CD4-positive, alpha-beta T cell (primary cell): ENCODE data around the gene ITPRIP. TPM values are rescaled to one million over a fixed set of nuclear protein-coding genes. Genes with fewer than 3 reads are reported as not detected.

Experiments used
- ATAC-seq: fragments of 200-7000 bp; cut with Tn5 transposase; one replicate; pipeline ENCODE4 v1.10.0; 2022; ENCODE audit warnings: mild to moderate bottlenecking; ENCODE audit not compliant: poor library complexity
- CTCF ChIA-PET: fragments of 350-600 bp; sonication (Branson Sonifier 250); formaldehyde crosslinking; loops from one replicate; lab custom pipeline; 2021; ENCODE audit warnings: antibody characterized with exemption, inconsistent platforms; lab: Charles Lee
- POLR2A ChIA-PET: fragments of 350-600 bp; sonication (Branson Sonifier 250); formaldehyde crosslinking; loops from one replicate; lab custom pipeline; 2021; ENCODE audit warnings: antibody characterized with exemption, inconsistent platforms; lab: Charles Lee
- DNase-seq, 14 experiments: peaks; one replicate each; pipeline ENCODE4 v3.0.0-alpha.2; 2013 to 2020; ENCODE audit warnings: mixed read lengths in 2 of 14
- H3K27ac ChIP-seq, 2 donors: one replicate each; pipeline versions ENCODE4 v1.5.1 to v1.7.0; 2013; ENCODE audit warnings: low read length in 2 of 2, low read depth in 1 of 2, mild to moderate bottlenecking in 1 of 2
- H3K27me3 ChIP-seq, 2 experiments: 1 replicate in 1 of 2; 2 replicates in 1 of 2; pipeline versions ENCODE4 v1.6.1 to v1.7.0; 2013; ENCODE audit warnings: low read length in 2 of 2, control low read depth in 1 of 2, mild to moderate bottlenecking in 1 of 2, moderate library complexity in 1 of 2; ENCODE audit not compliant: insufficient read depth in 2 of 2, control insufficient read depth in 1 of 2
- H3K36me3 ChIP-seq: one replicate; pipeline ENCODE4 v1.6.1; 2013; ENCODE audit warnings: low read length, control low read depth; ENCODE audit not compliant: insufficient read depth
- H3K4me1 ChIP-seq: one replicate; pipeline ENCODE4 v1.6.1; 2013; ENCODE audit warnings: low read length, control low read depth; ENCODE audit not compliant: insufficient read depth
- H3K4me3 ChIP-seq: one replicate; pipeline ENCODE4 v1.5.1; 2013; ENCODE audit warnings: mild to moderate bottlenecking, low read length, moderate library complexity
- H3K9me3 ChIP-seq, 2 experiments: 1 replicate in 1 of 2; 2 replicates in 1 of 2; pipeline versions ENCODE4 v1.6.1 to v1.7.0; 2013; ENCODE audit warnings: low read length in 2 of 2, mild to moderate bottlenecking in 2 of 2, control low read depth in 1 of 2, moderate library complexity in 1 of 2; ENCODE audit not compliant: control insufficient read depth in 1 of 2, insufficient read depth in 1 of 2
- H3K27ac Mint-ChIP-seq: one replicate; pipeline ENCODE4 v1.8.0; 2020; ENCODE audit warnings: mixed read lengths
- H3K27me3 Mint-ChIP-seq: one replicate; pipeline ENCODE4 v1.8.0; 2021; ENCODE audit warnings: mixed read lengths
- H3K36me3 Mint-ChIP-seq: one replicate; pipeline ENCODE4 v1.8.0; 2021; ENCODE audit warnings: low read depth, mixed read lengths
- H3K4me1 Mint-ChIP-seq: one replicate; pipeline ENCODE4 v1.8.0; 2021; ENCODE audit warnings: low read depth, mixed read lengths
- H3K4me3 Mint-ChIP-seq: one replicate; pipeline ENCODE4 v1.8.0; 2020; ENCODE audit warnings: mild to moderate bottlenecking, mixed read lengths
- H3K9me3 Mint-ChIP-seq: one replicate; pipeline ENCODE4 v1.8.0; 2020; ENCODE audit warnings: mixed read lengths
- intact Hi-C, 2 experiments: fragments of 100-400 bp; cut with DNase I in 1 of 2; cut with micrococcal nuclease in 1 of 2; formaldehyde crosslinking; loops; one replicate each; pipeline versions ENCODE4 v1.15.1 to v1.9.0; 2023 to 2025; cut with DNase I, micrococcal nuclease
- total RNA-seq, 174 experiments: library from RNA in 2 of 174; stranded (reverse) in 2 of 174; gene quantifications; one replicate each; pipeline ENCODE4 v1.2.3 and lab custom pipeline; 2021 to 2026
- TF ChIP-seq, protein P1 (sequence below): fragments of 200-600 bp; IDR thresholded peaks from one replicate; pipeline ENCODE4 v1.8.0; 2022; ENCODE audit warnings: antibody characterized with exemption, mild to moderate bottlenecking

ITPRIP gene
- total RNA-seq, 2 experiments from 2014 or later: 127 to 133 TPM

DNA sequence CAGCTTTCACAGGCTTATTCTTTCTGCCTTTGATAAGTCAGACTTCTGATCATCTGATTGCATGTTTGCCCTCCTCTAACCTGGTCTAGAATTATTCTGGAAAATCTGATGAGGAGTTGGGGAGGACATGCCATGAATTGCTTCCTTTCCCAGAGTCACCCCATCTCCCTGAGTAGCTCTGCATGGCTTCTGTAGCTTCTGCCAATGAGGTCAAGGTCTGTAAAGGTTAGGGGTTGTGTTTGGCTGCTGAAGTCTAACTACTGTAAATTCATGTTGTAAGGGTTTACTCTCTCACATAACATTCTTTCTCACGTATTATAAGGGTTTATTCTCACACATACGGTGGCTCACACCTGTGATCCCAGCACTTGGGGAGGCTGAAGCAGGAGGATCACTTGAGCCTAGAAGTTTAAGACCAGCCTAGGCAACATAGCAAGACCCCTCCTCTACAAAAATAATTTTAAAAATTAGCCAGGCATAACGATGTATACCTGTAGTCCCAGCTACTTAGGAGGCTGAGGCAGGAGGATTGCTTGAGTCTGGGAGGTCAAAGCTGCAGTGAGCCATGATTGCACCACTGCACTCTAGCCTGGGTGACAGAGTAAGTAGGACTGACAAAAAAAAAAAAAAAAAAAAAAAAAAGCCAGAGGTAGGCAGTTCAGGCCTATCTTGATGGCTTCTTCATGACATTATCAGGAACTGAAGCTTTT is 58.6 kb downstream of the ITPRIP start:
- Mint-ChIP-seq H3K36me3 (no peaks in the 10 kb centered on the region), H3K9me3 (no peaks in the 10 kb centered on the region), H3K4me3 (no peak overlapping the region), H3K27me3 (peaks cover 22% of the 10 kb centered on the region), H3K4me1 (no peaks in the 10 kb centered on the region), H3K27ac (no peak overlapping the region)
- TF ChIP-seq, protein P1, sequence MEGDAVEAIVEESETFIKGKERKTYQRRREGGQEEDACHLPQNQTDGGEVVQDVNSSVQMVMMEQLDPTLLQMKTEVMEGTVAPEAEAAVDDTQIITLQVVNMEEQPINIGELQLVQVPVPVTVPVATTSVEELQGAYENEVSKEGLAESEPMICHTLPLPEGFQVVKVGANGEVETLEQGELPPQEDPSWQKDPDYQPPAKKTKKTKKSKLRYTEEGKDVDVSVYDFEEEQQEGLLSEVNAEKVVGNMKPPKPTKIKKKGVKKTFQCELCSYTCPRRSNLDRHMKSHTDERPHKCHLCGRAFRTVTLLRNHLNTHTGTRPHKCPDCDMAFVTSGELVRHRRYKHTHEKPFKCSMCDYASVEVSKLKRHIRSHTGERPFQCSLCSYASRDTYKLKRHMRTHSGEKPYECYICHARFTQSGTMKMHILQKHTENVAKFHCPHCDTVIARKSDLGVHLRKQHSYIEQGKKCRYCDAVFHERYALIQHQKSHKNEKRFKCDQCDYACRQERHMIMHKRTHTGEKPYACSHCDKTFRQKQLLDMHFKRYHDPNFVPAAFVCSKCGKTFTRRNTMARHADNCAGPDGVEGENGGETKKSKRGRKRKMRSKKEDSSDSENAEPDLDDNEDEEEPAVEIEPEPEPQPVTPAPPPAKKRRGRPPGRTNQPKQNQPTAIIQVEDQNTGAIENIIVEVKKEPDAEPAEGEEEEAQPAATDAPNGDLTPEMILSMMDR: no peak
- CTCF ChIA-PET: interaction anchor here (0.7 to 1.9 kb wide), 4 partner anchors 10 to 88 kb away, joined by 3 to 6 read pairs (median 4); partner anchors contain the start of gene GSTO2
- H3K4me3 ChIP-seq: no peak overlapping the region
- no peaks in the 10 kb centered on the region for H3K36me3 ChIP-seq
- DNase-seq (no peak), ATAC-seq (no peak)
- peaks cover 6% of the 10 kb centered on the region for H3K4me1 ChIP-seq
- H3K9me3 ChIP-seq: peaks cover 0 to 5% of the 10 kb centered on the region in 2 experiments
- POLR2A ChIA-PET: no interaction called here
- no peak overlapping the region for H3K27ac ChIP-seq
- H3K27me3 ChIP-seq: peaks cover 6 to 10% of the 10 kb centered on the region in 2 experiments
- intact Hi-C loops: no loop called here

DNA sequence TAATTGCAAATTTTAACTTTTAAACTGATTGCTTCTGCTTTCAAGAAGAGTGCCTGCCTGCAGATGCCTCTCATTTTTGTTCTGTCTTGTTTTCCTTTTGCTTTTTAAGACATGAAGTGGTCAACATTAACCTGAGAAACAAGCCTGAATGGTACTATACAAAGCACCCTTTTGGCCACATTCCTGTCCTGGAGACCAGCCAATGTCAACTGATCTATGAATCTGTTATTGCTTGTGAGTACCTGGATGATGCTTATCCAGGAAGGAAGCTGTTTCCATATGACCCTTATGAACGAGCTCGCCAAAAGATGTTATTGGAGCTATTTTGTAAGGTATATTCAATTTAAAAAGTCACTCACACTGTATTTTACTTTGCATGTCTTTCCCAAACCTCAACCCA is 60.5 kb downstream of the ITPRIP start:
- ATAC-seq (no peak), DNase-seq (no peak)
- Mint-ChIP-seq H3K4me3 (no peak overlapping the region), H3K36me3 (no peaks in the 10 kb centered on the region), H3K4me1 (no peaks in the 10 kb centered on the region), H3K27ac (no peak overlapping the region), H3K27me3 (peaks cover 22% of the 10 kb centered on the region), H3K9me3 (no peaks in the 10 kb centered on the region)
- Histone ChIP-seq H3K27ac (no peak overlapping the region), H3K9me3 (peaks cover 0 to 5% of the 10 kb centered on the region in 2 experiments), H3K4me3 (no peak overlapping the region), H3K27me3 (peaks cover 7 to 12% of the 10 kb centered on the region in 2 experiments), H3K36me3 (no peaks in the 10 kb centered on the region), H3K4me1 (peaks cover 9% of the 10 kb centered on the region)
- TF ChIP-seq, protein P1: no peak
- ChIA-PET CTCF (interaction anchor here (1.2 kb wide), 2 partner anchors 28 to 76 kb away, joined by 3 read pairs; partner anchors contain the start of gene CFAP58), POLR2A (interaction anchor here (0.9 kb wide), 1 partner anchor 9 kb away, joined by 4 read pairs; the partner anchor contains the start of gene GSTO2)
- intact Hi-C loops: no loop called here

DNA sequence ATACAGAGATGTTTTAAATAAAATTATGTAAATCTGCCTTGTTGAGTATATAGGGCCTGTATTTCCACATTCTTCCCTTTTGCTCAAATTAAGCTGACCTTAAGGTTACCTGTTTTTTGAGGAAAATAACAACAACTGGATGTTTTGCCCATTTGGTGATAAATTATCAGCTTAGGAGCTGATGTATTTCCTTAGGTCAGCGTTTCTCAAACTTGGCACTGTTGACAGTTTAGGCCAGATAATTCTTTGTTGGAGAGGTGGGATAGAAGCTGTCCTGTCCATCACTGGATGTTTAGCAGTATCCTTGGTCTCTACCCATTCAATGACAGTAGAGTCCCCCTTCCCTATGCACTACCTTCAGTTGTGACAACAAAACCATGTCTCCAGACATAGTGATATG is 62.1 kb downstream of the ITPRIP start:
- Histone ChIP-seq H3K27ac (no peak overlapping the region), H3K9me3 (peaks cover 0 to 5% of the 10 kb centered on the region in 2 experiments), H3K4me1 (peaks cover 9% of the 10 kb centered on the region), H3K36me3 (no peaks in the 10 kb centered on the region), H3K27me3 (peaks cover 7 to 12% of the 10 kb centered on the region in 2 experiments), H3K4me3 (no peak overlapping the region)
- intact Hi-C loops: no loop called here
- H3K27me3 Mint-ChIP-seq: peaks cover 22% of the 10 kb centered on the region
- ATAC-seq (no peak), DNase-seq (no peak)
- H3K9me3 Mint-ChIP-seq: no peaks in the 10 kb centered on the region
- CTCF ChIA-PET: interaction anchor here (0.7 to 2.7 kb wide), 4 partner anchors 10 to 75 kb away, joined by 3 to 17 read pairs (median 6); no protein-coding TSS in a partner anchor
- H3K36me3 Mint-ChIP-seq: no peaks in the 10 kb centered on the region
- no peak overlapping the region for H3K27ac Mint-ChIP-seq
- no peaks in the 10 kb centered on the region for H3K4me1 Mint-ChIP-seq
- POLR2A ChIA-PET: interaction anchor here (2.2 kb wide), 1 partner anchor 62 kb away, joined by 7 read pairs; the partner anchor contains the start of gene ITPRIP
- H3K4me3 Mint-ChIP-seq: no peak overlapping the region
- TF ChIP-seq, protein P1: no peak
